ENCODE results near the gene CXCL8. TPM values are rescaled to one million over a fixed set of nuclear protein-coding genes. Genes with fewer than 3 reads are reported as not detected.

Gene CXCL8
- total RNA-seq, 4 donors from 2014 or later = 0.55 to 1.1 TPM; not detected in 2

DNA sequence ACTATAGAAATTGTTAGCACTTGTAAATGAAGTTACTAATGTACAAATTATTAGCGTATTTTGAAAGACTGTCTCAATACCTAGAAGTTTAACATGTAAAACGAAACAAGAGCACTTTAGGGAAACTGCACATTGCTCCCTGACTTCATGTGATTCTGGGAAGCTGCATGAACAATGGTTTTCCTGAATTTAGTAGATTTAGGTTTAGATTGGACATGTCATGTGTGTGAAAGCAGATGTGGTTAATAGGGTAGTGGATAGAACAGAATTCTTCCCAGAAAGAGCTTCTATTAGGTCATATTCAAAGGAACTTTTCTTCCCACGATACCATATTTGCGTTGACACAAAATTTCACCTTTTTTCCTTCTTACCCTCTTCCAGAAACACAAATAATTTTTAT, 14.9 kb upstream of the CXCL8 start:
- in situ Hi-C loops (cut with MboI; ENCODE audit: low pct_ligation_motif_present in 1 of 4, low pct_unique_long_range_greater_than_20kb in 1 of 4, low sequenced_read_pairs in 3 of 4) = no loop called here
- WGBS, 2 donors (ENCODE audit: low coverage in 1 of 2) = 93 to 94% methylated on average over 4 of the region's 4 CpGs
- Histone ChIP-seq H3K27ac (no peak overlapping the region), H3K4me1 (peaks cover 0 to 9% (median 3%) of the 10 kb centered on the region in 4 donors), H3K9me3 (no peaks in the 10 kb centered on the region), H3K27me3 (no peaks in the 10 kb centered on the region), H3K36me3 (no peaks in the 10 kb centered on the region), H3K4me3 (no peak overlapping the region)
- DNase-seq = no peak
- TF ChIP-seq POLR2AphosphoS5 (IDR thresholded peaks at IDR 0.05) (no peak), POLR2A (IDR thresholded peaks at IDR 0.05) (no peak), EP300 (IDR thresholded peaks at IDR 0.05; ENCODE audit: low read depth) (no peak)
- TF ChIP-seq, protein P1, sequence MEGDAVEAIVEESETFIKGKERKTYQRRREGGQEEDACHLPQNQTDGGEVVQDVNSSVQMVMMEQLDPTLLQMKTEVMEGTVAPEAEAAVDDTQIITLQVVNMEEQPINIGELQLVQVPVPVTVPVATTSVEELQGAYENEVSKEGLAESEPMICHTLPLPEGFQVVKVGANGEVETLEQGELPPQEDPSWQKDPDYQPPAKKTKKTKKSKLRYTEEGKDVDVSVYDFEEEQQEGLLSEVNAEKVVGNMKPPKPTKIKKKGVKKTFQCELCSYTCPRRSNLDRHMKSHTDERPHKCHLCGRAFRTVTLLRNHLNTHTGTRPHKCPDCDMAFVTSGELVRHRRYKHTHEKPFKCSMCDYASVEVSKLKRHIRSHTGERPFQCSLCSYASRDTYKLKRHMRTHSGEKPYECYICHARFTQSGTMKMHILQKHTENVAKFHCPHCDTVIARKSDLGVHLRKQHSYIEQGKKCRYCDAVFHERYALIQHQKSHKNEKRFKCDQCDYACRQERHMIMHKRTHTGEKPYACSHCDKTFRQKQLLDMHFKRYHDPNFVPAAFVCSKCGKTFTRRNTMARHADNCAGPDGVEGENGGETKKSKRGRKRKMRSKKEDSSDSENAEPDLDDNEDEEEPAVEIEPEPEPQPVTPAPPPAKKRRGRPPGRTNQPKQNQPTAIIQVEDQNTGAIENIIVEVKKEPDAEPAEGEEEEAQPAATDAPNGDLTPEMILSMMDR (IDR thresholded peaks at IDR 0.05) = no peak
- intact Hi-C loops (cut with DNase I; ENCODE audit: low total_unique reads) = no loop called here

DNA sequence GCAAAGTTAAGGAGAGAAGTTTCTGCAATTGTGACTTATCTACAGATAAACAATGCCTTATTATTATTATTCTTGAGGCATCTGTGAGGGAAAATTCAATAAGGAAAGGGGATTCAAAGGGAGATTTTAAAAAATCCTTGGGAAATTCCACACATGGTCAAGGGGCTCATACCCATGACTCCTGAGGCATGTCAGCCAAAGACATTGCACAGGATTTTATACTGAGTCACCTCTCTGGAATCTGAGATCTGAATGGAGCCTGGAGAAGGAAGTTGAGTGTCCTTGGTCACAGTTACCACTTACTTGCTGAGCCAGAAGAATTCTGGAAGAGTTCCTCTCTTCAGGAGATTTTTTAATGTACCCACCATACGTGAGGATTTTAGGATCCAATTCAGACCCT, 14.4 kb upstream of the CXCL8 start:
- Histone ChIP-seq H3K27ac (no peak overlapping the region), H3K27me3 (no peaks in the 10 kb centered on the region), H3K4me1 (peaks cover 0 to 9% (median 3%) of the 10 kb centered on the region in 4 donors), H3K4me3 (no peak overlapping the region), H3K9me3 (no peaks in the 10 kb centered on the region), H3K36me3 (no peaks in the 10 kb centered on the region)
- DNase-seq = no peak
- in situ Hi-C loops (cut with MboI; ENCODE audit: low pct_ligation_motif_present in 1 of 4, low pct_unique_long_range_greater_than_20kb in 1 of 4, low sequenced_read_pairs in 3 of 4) (no loop called here), intact Hi-C loops (cut with DNase I; ENCODE audit: low total_unique reads) (no loop called here)
- 64% methylated on average over 1 of the region's 1 CpG; no CpG with 5 or more reads in 1 of the 2 donors for WGBS, 2 donors (ENCODE audit: low coverage in 1 of 2)
- no peak for TF ChIP-seq EP300 (IDR thresholded peaks at IDR 0.05; ENCODE audit: low read depth)

DNA sequence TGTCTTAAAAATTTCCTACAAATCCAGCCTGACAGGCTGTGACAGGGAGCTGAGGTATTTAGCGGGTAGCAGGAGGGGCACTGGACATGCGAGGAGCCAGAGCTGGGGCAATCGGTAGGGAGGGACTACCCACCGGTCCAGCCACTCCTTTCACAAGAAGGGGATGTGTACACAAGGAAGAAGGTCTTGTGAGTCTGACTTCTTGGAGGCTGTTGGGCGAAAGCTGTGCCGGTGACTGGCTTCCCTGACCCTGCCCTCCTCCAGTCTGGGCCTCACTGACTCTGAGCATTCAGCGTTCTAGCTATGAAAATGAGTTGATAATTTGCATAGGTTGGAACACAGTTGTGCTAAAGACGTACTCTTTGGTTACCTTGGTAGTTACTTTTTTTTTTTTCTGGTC, 12.7 kb upstream of the CXCL8 start:
- Histone ChIP-seq H3K4me3 (no peak overlapping the region), H3K9me3 (no peaks in the 10 kb centered on the region), H3K4me1 (peaks cover 0 to 9% (median 3%) of the 10 kb centered on the region in 4 donors), H3K27ac (no peak overlapping the region), H3K36me3 (no peaks in the 10 kb centered on the region), H3K27me3 (no peaks in the 10 kb centered on the region)
- in situ Hi-C loops (cut with MboI; ENCODE audit: low pct_ligation_motif_present in 1 of 4, low pct_unique_long_range_greater_than_20kb in 1 of 4, low sequenced_read_pairs in 3 of 4) = no loop called here
- DNase-seq = no peak
- TF ChIP-seq, protein P1 (IDR thresholded peaks at IDR 0.05) = no peak
- TF ChIP-seq POLR2AphosphoS5 (IDR thresholded peaks at IDR 0.05) = no peak
- no peak for TF ChIP-seq EP300 (IDR thresholded peaks at IDR 0.05; ENCODE audit: low read depth)
- TF ChIP-seq POLR2A (IDR thresholded peaks at IDR 0.05) = no peak
- intact Hi-C loops (cut with DNase I; ENCODE audit: low total_unique reads) = no loop called here
- WGBS, 2 donors (ENCODE audit: low coverage in 1 of 2) = 80 to 89% methylated on average over 6 to 8 of the region's 8 CpGs

DNA sequence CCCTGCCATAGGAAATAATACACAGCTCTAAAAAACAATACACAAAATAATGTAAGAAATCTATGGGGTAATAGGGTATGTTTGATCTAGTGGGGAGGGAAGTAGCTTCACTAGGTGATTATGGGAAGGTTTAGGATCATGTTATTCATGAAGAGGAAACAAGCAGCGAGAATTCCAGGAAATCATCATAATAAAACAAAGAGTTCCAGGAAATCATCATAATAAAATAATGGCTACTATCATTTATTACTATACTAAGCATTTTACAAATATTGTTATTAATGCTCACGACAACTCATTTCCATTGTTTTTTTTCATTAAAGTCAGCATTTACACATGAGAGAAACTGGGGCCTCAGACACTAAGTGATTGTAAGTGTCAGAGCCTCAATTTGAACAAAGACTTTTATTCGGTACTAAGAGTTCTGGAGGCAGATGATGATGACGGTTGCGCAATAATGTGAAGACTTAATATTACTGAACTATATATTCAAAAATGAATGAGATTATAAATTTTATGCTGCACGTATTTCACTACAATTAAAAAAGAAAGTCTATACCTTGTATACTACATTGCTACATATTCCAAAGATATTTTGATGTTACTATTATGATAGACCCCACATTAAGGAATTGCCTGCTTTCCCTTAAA, 12.2 kb upstream of the CXCL8 start:
- H3K9me3 ChIP-seq = no peaks in the 10 kb centered on the region
- in situ Hi-C loops (cut with MboI; ENCODE audit: low pct_ligation_motif_present in 1 of 4, low pct_unique_long_range_greater_than_20kb in 1 of 4, low sequenced_read_pairs in 3 of 4) = no loop called here
- DNase-seq = no peak
- H3K27ac ChIP-seq = no peak overlapping the region
- peaks cover 0 to 9% (median 3%) of the 10 kb centered on the region in 4 donors for H3K4me1 ChIP-seq
- intact Hi-C loops (cut with DNase I; ENCODE audit: low total_unique reads) = no loop called here
- H3K27me3 ChIP-seq = no peaks in the 10 kb centered on the region
- no peaks in the 10 kb centered on the region for H3K36me3 ChIP-seq
- TF ChIP-seq POLR2AphosphoS5 (IDR thresholded peaks at IDR 0.05) (no peak), EP300 (IDR thresholded peaks at IDR 0.05; ENCODE audit: low read depth) (no peak), POLR2A (IDR thresholded peaks at IDR 0.05) (no peak)
- TF ChIP-seq, protein P1 (IDR thresholded peaks at IDR 0.05) = no peak
- WGBS, 2 donors (ENCODE audit: low coverage in 1 of 2) = 91 to 95% methylated on average over 6 of the region's 6 CpGs
- H3K4me3 ChIP-seq = no peak overlapping the region

Data from transverse colon (tissue), 4 donors.